ENCODE results near the gene MEIS3. TPM values are rescaled to one million over a fixed set of nuclear protein-coding genes. Genes with fewer than 3 reads are reported as not detected.
"Not testable (repeated sequence)": the region's sequence is repeated elsewhere in the genome, so short reads cannot be mapped to it uniquely, and the experiment has no call there.

Gene MEIS3
- total RNA-seq, 2 experiments from 2014 or later = not detected

GRCh38 chr19:47389150-47389556 lies 30.2 kb downstream of the MEIS3 start:
- Mint-ChIP-seq H3K4me1 (ENCODE audit: low read depth) (peaks cover 2% of the 10 kb centered on the region), H3K36me3 (ENCODE audit: low read depth) (no peaks in the 10 kb centered on the region), H3K4me3 (no peak overlapping the region), H3K9me3 (no peaks in the 10 kb centered on the region), H3K27ac (no peak overlapping the region), H3K27me3 (ENCODE audit: low read depth) (no peaks in the 10 kb centered on the region)
- DNase-seq = no peak
- intact Hi-C loops (cut with micrococcal nuclease) = no loop called here
- CTCF ChIA-PET = no interaction called here

- DNase-seq; H3K4me1 Mint-ChIP-seq (ENCODE audit: low read depth); H3K36me3 Mint-ChIP-seq (ENCODE audit: low read depth); H3K9me3 Mint-ChIP-seq; intact Hi-C loops (cut with micrococcal nuclease); H3K27ac Mint-ChIP-seq; H3K27me3 Mint-ChIP-seq (ENCODE audit: low read depth); H3K4me3 Mint-ChIP-seq: not testable (repeated sequence)
- CTCF ChIA-PET = interaction anchor here (0.8 kb wide), 1 partner anchor 104 kb away, joined by 3 read pairs; no protein-coding TSS in a partner anchor
Observed at GRCh38 chr19:47388721-47389120, 30.6 kb downstream of the MEIS3 start.

- H3K27ac Mint-ChIP-seq; H3K4me3 Mint-ChIP-seq; intact Hi-C loops (cut with micrococcal nuclease); H3K4me1 Mint-ChIP-seq (ENCODE audit: low read depth); CTCF ChIA-PET; H3K9me3 Mint-ChIP-seq; H3K36me3 Mint-ChIP-seq (ENCODE audit: low read depth); DNase-seq; H3K27me3 Mint-ChIP-seq (ENCODE audit: low read depth): not testable (repeated sequence)
Observed at GRCh38 chr19:47387623-47388022, 31.7 kb downstream of the MEIS3 start.

- CTCF ChIA-PET = interaction anchor here (0.6 kb wide), 1 partner anchor 101 kb away, joined by 4 read pairs; no protein-coding TSS in a partner anchor
- H3K4me3 Mint-ChIP-seq; DNase-seq; H3K36me3 Mint-ChIP-seq (ENCODE audit: low read depth); H3K9me3 Mint-ChIP-seq; intact Hi-C loops (cut with micrococcal nuclease); H3K27me3 Mint-ChIP-seq (ENCODE audit: low read depth); H3K27ac Mint-ChIP-seq: not testable (repeated sequence)
- peaks cover 12% of the 10 kb centered on the region for H3K4me1 Mint-ChIP-seq (ENCODE audit: low read depth)
Observed at GRCh38 chr19:47386582-47386981, 32.7 kb downstream of the MEIS3 start.

- CTCF ChIA-PET = interaction anchor here (0.7 to 2.5 kb wide), 2 partner anchors 35 to 988 kb away, joined by 3 to 6 read pairs; partner anchors contain the start of gene DHX34
- DNase-seq; H3K9me3 Mint-ChIP-seq; H3K27ac Mint-ChIP-seq; H3K27me3 Mint-ChIP-seq (ENCODE audit: low read depth); H3K4me3 Mint-ChIP-seq; intact Hi-C loops (cut with micrococcal nuclease): not testable (repeated sequence)
- H3K4me1 Mint-ChIP-seq (ENCODE audit: low read depth) = peaks cover 16% of the 10 kb centered on the region
- peaks cover 19% of the 10 kb centered on the region for H3K36me3 Mint-ChIP-seq (ENCODE audit: low read depth)
Observed at GRCh38 chr19:47384533-47384932, 34.8 kb downstream of the MEIS3 start.

- H3K4me3 Mint-ChIP-seq; intact Hi-C loops (cut with micrococcal nuclease); DNase-seq; H3K27ac Mint-ChIP-seq; H3K9me3 Mint-ChIP-seq; H3K27me3 Mint-ChIP-seq (ENCODE audit: low read depth): not testable (repeated sequence)
- Mint-ChIP-seq H3K36me3 (ENCODE audit: low read depth) (peaks cover 19% of the 10 kb centered on the region), H3K4me1 (ENCODE audit: low read depth) (peaks cover 16% of the 10 kb centered on the region)
- CTCF ChIA-PET = interaction anchor here (2.5 kb wide), 1 partner anchor 35 kb away, joined by 6 read pairs; the partner anchor contains the start of gene DHX34
Observed at GRCh38 chr19:47383890-47384289, 35.4 kb downstream of the MEIS3 start.

- H3K36me3 Mint-ChIP-seq (ENCODE audit: low read depth) = peaks cover 23% of the 10 kb centered on the region
- peaks cover 16% of the 10 kb centered on the region for H3K4me1 Mint-ChIP-seq (ENCODE audit: low read depth)
- CTCF ChIA-PET = interaction anchor here (1.0 to 2.5 kb wide), 2 partner anchors 9 to 33 kb away, joined by 3 to 6 read pairs; partner anchors contain the start of gene DHX34
- H3K27ac Mint-ChIP-seq = peak overlapping the region; percentile 53
- H3K4me3 Mint-ChIP-seq = no peak overlapping the region
- intact Hi-C loops (cut with micrococcal nuclease) = no loop called here
- DNase-seq = peak; percentile 10
- H3K27me3 Mint-ChIP-seq (ENCODE audit: low read depth) = no peaks in the 10 kb centered on the region
- no peaks in the 10 kb centered on the region for H3K9me3 Mint-ChIP-seq
Observed at GRCh38 chr19:47381653-47382279, 37.6 kb downstream of the MEIS3 start.

GRCh38 chr19:47381121-47381520 lies 38.2 kb downstream of the MEIS3 start:
- CTCF ChIA-PET = interaction anchor here (1.0 kb wide), 1 partner anchor 10 kb away, joined by 3 read pairs; no protein-coding TSS in a partner anchor
- no peak overlapping the region for H3K27ac Mint-ChIP-seq

GRCh38 chr19:47380559-47380958 lies 38.8 kb downstream of the MEIS3 start:
- no peaks in the 10 kb centered on the region for H3K9me3 Mint-ChIP-seq
- peaks cover 24% of the 10 kb centered on the region for H3K36me3 Mint-ChIP-seq (ENCODE audit: low read depth)
- peaks cover 16% of the 10 kb centered on the region for H3K4me1 Mint-ChIP-seq (ENCODE audit: low read depth)
- intact Hi-C loops (cut with micrococcal nuclease) = no loop called here
- no peak for DNase-seq
- no peak overlapping the region for H3K4me3 Mint-ChIP-seq
- CTCF ChIA-PET = no interaction called here
- H3K27ac Mint-ChIP-seq = no peak overlapping the region
- no peaks in the 10 kb centered on the region for H3K27me3 Mint-ChIP-seq (ENCODE audit: low read depth)

More at GRCh38 chr19:47381121-47381520, 38.2 kb downstream of the MEIS3 start:
- intact Hi-C loops (cut with micrococcal nuclease) = no loop called here
- no peak for DNase-seq
- H3K27me3 Mint-ChIP-seq (ENCODE audit: low read depth) = no peaks in the 10 kb centered on the region
- H3K4me3 Mint-ChIP-seq = no peak overlapping the region
- peaks cover 24% of the 10 kb centered on the region for H3K36me3 Mint-ChIP-seq (ENCODE audit: low read depth)
- peaks cover 16% of the 10 kb centered on the region for H3K4me1 Mint-ChIP-seq (ENCODE audit: low read depth)
- H3K9me3 Mint-ChIP-seq = no peaks in the 10 kb centered on the region

GRCh38 chr19:47379381-47379938 lies 39.9 kb downstream of the MEIS3 start:
- H3K27me3 Mint-ChIP-seq (ENCODE audit: low read depth) = no peaks in the 10 kb centered on the region
- no peak for DNase-seq
- intact Hi-C loops (cut with micrococcal nuclease) = no loop called here
- no peak overlapping the region for H3K27ac Mint-ChIP-seq
- H3K4me3 Mint-ChIP-seq = no peak overlapping the region
- CTCF ChIA-PET = interaction anchor here (1.0 kb wide), 1 partner anchor 12 kb away, joined by 5 read pairs; no protein-coding TSS in a partner anchor
- H3K9me3 Mint-ChIP-seq = no peaks in the 10 kb centered on the region
- H3K4me1 Mint-ChIP-seq (ENCODE audit: low read depth) = peaks cover 16% of the 10 kb centered on the region
- peaks cover 24% of the 10 kb centered on the region for H3K36me3 Mint-ChIP-seq (ENCODE audit: low read depth)

GRCh38 chr19:47378246-47378645 lies 41.1 kb downstream of the MEIS3 start:
- Mint-ChIP-seq H3K27me3 (ENCODE audit: low read depth) (no peaks in the 10 kb centered on the region), H3K27ac (no peak overlapping the region), H3K4me1 (ENCODE audit: low read depth) (peaks cover 13% of the 10 kb centered on the region), H3K36me3 (ENCODE audit: low read depth) (peaks cover 24% of the 10 kb centered on the region), H3K4me3 (no peak overlapping the region), H3K9me3 (no peaks in the 10 kb centered on the region)
- CTCF ChIA-PET = interaction anchor here (1.0 kb wide), 1 partner anchor 13 kb away, joined by 5 read pairs; no protein-coding TSS in a partner anchor
- DNase-seq = no peak
- intact Hi-C loops (cut with micrococcal nuclease) = no loop called here

GRCh38 chr19:47377801-47378200 lies 41.5 kb downstream of the MEIS3 start:
- CTCF ChIA-PET = no interaction called here
- H3K27me3 Mint-ChIP-seq (ENCODE audit: low read depth) = no peaks in the 10 kb centered on the region
- no peak for DNase-seq
- peaks cover 10% of the 10 kb centered on the region for H3K4me1 Mint-ChIP-seq (ENCODE audit: low read depth)
- no peaks in the 10 kb centered on the region for H3K9me3 Mint-ChIP-seq
- intact Hi-C loops (cut with micrococcal nuclease) = no loop called here
- H3K4me3 Mint-ChIP-seq = no peak overlapping the region
- H3K27ac Mint-ChIP-seq = no peak overlapping the region
- peaks cover 24% of the 10 kb centered on the region for H3K36me3 Mint-ChIP-seq (ENCODE audit: low read depth)

- no peak overlapping the region for H3K4me3 Mint-ChIP-seq
- H3K4me1 Mint-ChIP-seq (ENCODE audit: low read depth) = peaks cover 10% of the 10 kb centered on the region
- no peaks in the 10 kb centered on the region for H3K9me3 Mint-ChIP-seq
- DNase-seq = no peak
- H3K27ac Mint-ChIP-seq = no peak overlapping the region
- H3K27me3 Mint-ChIP-seq (ENCODE audit: low read depth) = no peaks in the 10 kb centered on the region
- H3K36me3 Mint-ChIP-seq (ENCODE audit: low read depth) = peaks cover 26% of the 10 kb centered on the region
- intact Hi-C loops (cut with micrococcal nuclease) = no loop called here
- CTCF ChIA-PET = no interaction called here
Observed at GRCh38 chr19:47377208-47377701, 42.1 kb downstream of the MEIS3 start.
